HG03521 (cell line): ENCODE measurements around the gene ZKSCAN8.
A peak's percentile ranks its signal among the peaks of the same experiment; 100 is the strongest.
"Not testable (repeated sequence)": the region's sequence is repeated elsewhere in the genome, so short reads cannot be mapped to it uniquely, and the experiment has no call there.

ENCODE experiments used
- ATAC-seq: cut with Tn5 transposase; IDR thresholded peaks from one replicate; pipeline ENCODE4 v1.9.1; 2021; ENCODE audit warnings: mild to moderate bottlenecking, moderate library complexity; ENCODE audit not compliant: unreplicated experiment

The ZKSCAN8 gene

GRCh38 chr6:28141500-28142329 lies at the start of gene ZKSCAN8:
Gene ZKSCAN8 (plus strand): TSS chr6:28141883. CDS start chr6:28148408, 6,525 bp downstream.
- peak; percentile 79 for ATAC-seq

- ATAC-seq, result not testable (repeated sequence)
Observed at GRCh38 chr6:28102222-28102621, 39.5 kb upstream of the ZKSCAN8 start.

- not testable (repeated sequence) for ATAC-seq
Observed at GRCh38 chr6:28102699-28103098, 39.0 kb upstream of the ZKSCAN8 start.

- ATAC-seq, result peak; percentile 99
Observed at GRCh38 chr6:28104392-28105244, 37.1 kb upstream of the ZKSCAN8 start.

- no peak for ATAC-seq
Observed at GRCh38 chr6:28105245-28105639, 36.4 kb upstream of the ZKSCAN8 start.

GRCh38 chr6:28107506-28107905 lies 34.2 kb upstream of the ZKSCAN8 start:
- no peak for ATAC-seq

GRCh38 chr6:28111964-28112363 lies 29.7 kb upstream of the ZKSCAN8 start:
- no peak for ATAC-seq

GRCh38 chr6:28115799-28116198 lies 25.9 kb upstream of the ZKSCAN8 start:
- no peak for ATAC-seq

- no peak for ATAC-seq
Observed at GRCh38 chr6:28117386-28118050, 24.2 kb upstream of the ZKSCAN8 start.

- no peak for ATAC-seq
Observed at GRCh38 chr6:28118217-28118616, 23.5 kb upstream of the ZKSCAN8 start.

- ATAC-seq, result no peak
Observed at GRCh38 chr6:28121876-28122275, 19.8 kb upstream of the ZKSCAN8 start.

- not testable (repeated sequence) for ATAC-seq
Observed at GRCh38 chr6:28122283-28122682, 19.4 kb upstream of the ZKSCAN8 start.

- ATAC-seq, result peak; percentile 91
Observed at GRCh38 chr6:28124350-28124970, 17.2 kb upstream of the ZKSCAN8 start, which contains the start of gene ZSCAN16. Gene ZSCAN16 (plus strand): TSS chr6:28124609. CDS start chr6:28125444, 835 bp downstream.

- ATAC-seq, result no peak
Observed at GRCh38 chr6:28124971-28125353, 16.7 kb upstream of the ZKSCAN8 start.

- ATAC-seq, result no peak
Observed at GRCh38 chr6:28125401-28125800, 16.3 kb upstream of the ZKSCAN8 start.

- no peak for ATAC-seq
Observed at GRCh38 chr6:28134015-28134414, 7.7 kb upstream of the ZKSCAN8 start.

- no peak for ATAC-seq
Observed at GRCh38 chr6:28134716-28135115, 7.0 kb upstream of the ZKSCAN8 start.

GRCh38 chr6:28135393-28135792 lies 6.3 kb upstream of the ZKSCAN8 start:
- no peak for ATAC-seq

- peak; percentile 56 for ATAC-seq
Observed at GRCh38 chr6:28136585-28137504, 4.8 kb upstream of the ZKSCAN8 start.
